Activated naive CD4-positive, alpha-beta T cell treated with anti-CD3 and anti-CD28 coated beads, Interleukin-2, amount 50 U/mL, for 16 hours (primary cell): ENCODE measurements around the gene STX3.
"Not testable (repeated sequence)": the region's sequence is repeated elsewhere in the genome, so short reads cannot be mapped to it uniquely, and the experiment has no call there.

ENCODE experiments used
- DNase-seq: peaks from one replicate; pipeline ENCODE4 v3.0.0-alpha.2; 2020

The STX3 gene

GRCh38 chr11:59847626-59848025 is 92.5 kb downstream of the STX3 start:
- no peak for DNase-seq

GRCh38 chr11:59848439-59848838 is 93.3 kb downstream of the STX3 start:
- not testable (repeated sequence) for DNase-seq

- DNase-seq, result no peak
These were observed 94.0 kb downstream of the STX3 start for GRCh38 chr11:59849129-59849528.

GRCh38 chr11:59849551-59849950 is 94.4 kb downstream of the STX3 start:
- not testable (repeated sequence) for DNase-seq

- not testable (repeated sequence) for DNase-seq
These were observed 96.2 kb downstream of the STX3 start for GRCh38 chr11:59851416-59851815.

- no peak for DNase-seq
These were observed 99.7 kb downstream of the STX3 start for GRCh38 chr11:59854871-59855270.
